Stomach smooth muscle (tissue), 2 donors: Measurements from ENCODE around the gene CABLES1.
"Not testable (repeated sequence)": the region's sequence is repeated elsewhere in the genome, so short reads cannot be mapped to it uniquely, and the experiment has no call there.

ENCODE experiments used
- H3K27ac ChIP-seq: one replicate; pipeline ENCODE4 v1.7.0; 2013; ENCODE audit warnings: mild to moderate bottlenecking, low read length, inconsistent platforms
- H3K27me3 ChIP-seq, 2 donors: one replicate each; pipeline ENCODE4 v1.7.0; 2013; ENCODE audit warnings: low read length in 2 of 2; ENCODE audit not compliant: insufficient read depth in 2 of 2, control insufficient read depth in 1 of 2
- H3K36me3 ChIP-seq, 2 donors: one replicate each; pipeline ENCODE4 v1.7.0; 2013; ENCODE audit warnings: low read length in 2 of 2; ENCODE audit not compliant: control insufficient read depth in 2 of 2, insufficient read depth in 2 of 2
- H3K4me1 ChIP-seq: one replicate; pipeline ENCODE4 v1.7.0; 2013; ENCODE audit warnings: low read length; ENCODE audit not compliant: control insufficient read depth, insufficient read depth
- H3K4me3 ChIP-seq, 2 donors: one replicate each; pipeline ENCODE4 v1.7.0; 2013; ENCODE audit warnings: low read length in 2 of 2
- H3K9ac ChIP-seq, 2 donors: one replicate each; pipeline ENCODE4 v1.7.0; 2013; ENCODE audit warnings: low read length in 2 of 2, mild to moderate bottlenecking in 1 of 2
- H3K9me3 ChIP-seq, 2 donors: one replicate each; pipeline ENCODE4 v1.7.0; 2013; ENCODE audit warnings: low read length in 2 of 2; ENCODE audit not compliant: control insufficient read depth in 2 of 2
- donor health status: healthy.
- donor health status: Pancreatic carcinoma.

The CABLES1 gene

GRCh38 chr18:23099621-23100020 lies 35.7 kb upstream of the CABLES1 start:
- Histone ChIP-seq H3K27ac (no peak overlapping the region), H3K27me3 (peaks cover 0 to 2% of the 10 kb centered on the region in 2 donors), H3K4me1 (no peaks in the 10 kb centered on the region), H3K4me3 (no peak overlapping the region), H3K9ac (no peak overlapping the region), H3K36me3 (no peaks in the 10 kb centered on the region), H3K9me3 (no peaks in the 10 kb centered on the region)

GRCh38 chr18:23101861-23102432 lies 33.3 kb upstream of the CABLES1 start:
- Histone ChIP-seq H3K27ac (no peak overlapping the region), H3K9ac (no peak overlapping the region), H3K27me3 (no peaks in the 10 kb centered on the region), H3K9me3 (no peaks in the 10 kb centered on the region), H3K4me3 (no peak overlapping the region), H3K4me1 (no peaks in the 10 kb centered on the region), H3K36me3 (no peaks in the 10 kb centered on the region)

DNA sequence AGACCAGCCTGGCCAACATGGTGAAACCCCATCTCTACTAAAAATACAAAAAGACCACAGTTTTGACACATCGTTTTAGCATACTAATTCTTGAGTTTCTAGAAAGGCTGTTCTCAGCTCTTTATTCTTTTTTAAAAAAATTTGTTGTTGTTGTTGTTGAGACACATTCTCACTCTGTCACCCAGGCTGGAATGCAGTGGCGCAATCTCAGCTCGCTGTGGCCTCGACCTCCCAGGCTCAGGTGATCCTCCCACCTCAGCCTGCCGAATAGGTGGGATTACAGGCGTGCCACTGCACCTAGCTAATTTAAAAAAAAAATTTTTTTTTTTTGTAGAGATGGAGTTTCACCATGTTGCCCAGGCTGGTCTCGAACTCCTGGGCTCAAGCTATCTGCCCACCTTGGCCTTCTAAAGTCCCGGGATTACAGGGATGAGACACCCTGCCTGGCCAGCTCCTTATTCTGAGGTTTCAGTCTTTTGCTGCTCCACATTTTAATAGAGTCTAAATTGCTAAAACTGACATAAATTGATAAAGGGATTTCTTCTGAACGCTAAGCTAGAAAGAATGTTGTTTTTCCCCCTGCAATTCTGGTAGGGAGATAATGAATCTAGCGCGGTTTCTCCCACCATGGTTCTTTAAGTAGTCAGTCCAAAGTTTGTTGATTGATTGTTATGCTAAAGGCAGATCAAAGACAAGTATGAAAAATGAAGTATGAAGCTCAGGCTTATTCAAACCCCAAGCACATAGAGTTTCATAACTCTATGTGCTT lies 32.6 kb upstream of the CABLES1 start:
- H3K4me3 ChIP-seq, result no peak overlapping the region
- H3K36me3 ChIP-seq, result no peaks in the 10 kb centered on the region
- H3K9ac ChIP-seq, result no peak overlapping the region
- H3K27me3 ChIP-seq, result no peaks in the 10 kb centered on the region
- H3K4me1 ChIP-seq, result no peaks in the 10 kb centered on the region
- H3K27ac ChIP-seq, result no peak overlapping the region
- no peaks in the 10 kb centered on the region for H3K9me3 ChIP-seq

DNA sequence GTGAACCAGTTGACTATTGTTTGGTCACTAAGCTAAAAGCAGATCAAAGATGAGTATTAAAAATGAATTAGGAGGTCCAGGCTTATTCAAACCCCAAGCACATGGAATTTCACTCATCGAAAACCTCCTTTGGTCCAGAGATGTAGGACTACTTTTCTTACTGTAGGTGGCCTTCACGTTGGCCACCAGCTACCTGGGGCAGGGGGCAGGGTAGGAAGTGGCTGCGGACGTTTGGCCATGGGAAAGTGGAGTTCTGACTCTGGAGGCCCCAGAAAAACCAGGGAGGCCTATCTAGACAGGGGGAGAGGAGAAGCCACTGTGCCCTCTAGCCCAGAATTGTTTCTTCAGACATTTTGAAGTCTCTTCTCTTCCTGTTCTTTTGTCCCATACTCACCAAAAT lies 31.8 kb upstream of the CABLES1 start:
- Histone ChIP-seq H3K27ac (no peak overlapping the region), H3K27me3 (no peaks in the 10 kb centered on the region), H3K9me3 (no peaks in the 10 kb centered on the region), H3K36me3 (no peaks in the 10 kb centered on the region), H3K9ac (no peak overlapping the region), H3K4me3 (no peak overlapping the region), H3K4me1 (no peaks in the 10 kb centered on the region)

DNA sequence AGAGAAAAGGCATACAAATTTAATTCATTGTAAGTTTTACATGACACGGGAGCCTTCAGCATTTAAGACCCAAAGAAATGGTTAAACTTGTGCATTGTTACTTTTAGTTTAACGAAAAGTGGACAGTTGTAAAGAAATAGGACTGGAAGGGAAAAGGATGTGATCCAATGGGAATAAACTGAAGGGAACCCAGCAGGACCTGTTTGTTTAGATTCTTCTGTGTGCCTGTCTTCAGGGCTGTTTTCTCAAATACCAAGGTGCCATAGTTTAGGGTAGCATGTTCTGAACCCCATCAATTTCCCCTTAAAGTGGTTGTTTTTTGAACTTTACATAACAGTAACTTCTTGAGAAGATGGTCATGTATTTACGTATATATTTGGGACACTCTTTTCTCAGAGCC lies 30.3 kb upstream of the CABLES1 start:
- no peaks in the 10 kb centered on the region for H3K9me3 ChIP-seq
- H3K36me3 ChIP-seq, result no peaks in the 10 kb centered on the region
- H3K4me3 ChIP-seq, result no peak overlapping the region
- no peak overlapping the region for H3K9ac ChIP-seq
- H3K27me3 ChIP-seq, result no peaks in the 10 kb centered on the region
- H3K27ac ChIP-seq, result no peak overlapping the region
- no peaks in the 10 kb centered on the region for H3K4me1 ChIP-seq

DNA sequence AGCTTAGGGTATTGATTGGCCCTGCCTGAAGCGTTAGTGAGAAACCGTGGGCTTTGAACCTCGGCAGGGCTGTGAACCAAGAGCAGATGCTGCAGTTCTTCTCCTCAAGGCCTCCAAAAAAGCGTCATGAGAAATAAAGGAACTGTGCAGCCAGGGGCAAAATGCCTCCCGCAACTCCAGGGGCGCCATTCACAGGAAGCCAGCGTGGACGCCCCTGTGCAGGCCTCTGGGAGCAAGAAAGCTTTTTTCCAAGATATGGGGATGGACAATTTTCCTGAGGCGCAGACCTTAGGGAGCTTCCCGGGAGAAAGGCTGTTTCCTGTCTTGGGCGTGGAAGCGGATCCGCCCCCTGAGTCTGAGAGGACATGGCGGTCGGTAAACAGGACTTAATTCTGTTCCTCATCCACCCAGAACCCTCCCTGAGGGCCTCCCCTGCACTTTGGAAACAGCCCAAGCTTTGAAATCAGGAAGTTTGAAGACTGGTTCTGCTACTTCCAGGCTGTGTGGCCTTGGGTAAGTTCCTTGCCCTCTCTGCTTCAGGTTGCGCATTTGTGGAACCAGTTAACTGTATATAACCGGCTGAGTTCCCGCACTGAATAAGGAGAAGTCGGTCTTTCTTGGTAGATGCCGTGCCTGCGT lies 29.6 kb upstream of the CABLES1 start:
- H3K9ac ChIP-seq, result no peak overlapping the region

GRCh38 chr18:23106575-23106974 lies 28.7 kb upstream of the CABLES1 start:
- no peak overlapping the region for H3K4me3 ChIP-seq
- no peak overlapping the region for H3K27ac ChIP-seq
- no peak overlapping the region for H3K9ac ChIP-seq
- no peaks in the 10 kb centered on the region for H3K36me3 ChIP-seq
- H3K9me3 ChIP-seq, result no peaks in the 10 kb centered on the region
- H3K4me1 ChIP-seq, result no peaks in the 10 kb centered on the region
- H3K27me3 ChIP-seq, result peaks cover 0 to 2% of the 10 kb centered on the region in 2 donors

More for the DNA sequence above, 29.6 kb upstream of the CABLES1 start:
- H3K4me3 ChIP-seq, result no peak overlapping the region
- H3K27ac ChIP-seq, result no peak overlapping the region
- no peaks in the 10 kb centered on the region for H3K9me3 ChIP-seq
- H3K27me3 ChIP-seq, result no peaks in the 10 kb centered on the region
- no peaks in the 10 kb centered on the region for H3K36me3 ChIP-seq
- no peaks in the 10 kb centered on the region for H3K4me1 ChIP-seq

- Histone ChIP-seq H3K9me3 (peaks cover 4 to 7% of the 10 kb centered on the region in 2 donors), H3K9ac (no peak overlapping the region), H3K4me1 (no peaks in the 10 kb centered on the region), H3K27me3 (peaks cover 0 to 2% of the 10 kb centered on the region in 2 donors), H3K4me3 (no peak overlapping the region), H3K36me3 (no peaks in the 10 kb centered on the region), H3K27ac (no peak overlapping the region)
These were observed 27.6 kb upstream of the CABLES1 start for GRCh38 chr18:23107718-23108117.

DNA sequence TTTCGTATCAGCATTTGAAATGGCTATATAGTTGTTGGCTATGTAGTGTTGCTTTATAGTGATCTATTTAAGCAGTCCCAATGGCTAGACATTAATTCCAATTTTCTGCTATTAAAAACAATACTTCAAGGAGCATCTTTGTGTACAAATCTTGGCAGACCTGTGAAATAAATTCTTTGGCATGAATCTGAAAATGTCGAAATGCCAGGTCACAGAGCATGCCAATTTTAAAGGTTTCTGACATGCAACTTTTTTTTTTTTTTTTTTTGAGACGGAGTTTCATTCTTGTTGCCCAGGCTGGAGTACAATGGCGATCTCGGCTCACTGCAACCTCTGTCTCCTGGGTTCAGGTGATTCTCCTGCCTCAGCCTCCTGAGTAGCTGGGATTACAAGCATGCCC lies 26.8 kb upstream of the CABLES1 start:
- Histone ChIP-seq H3K4me1 (no peaks in the 10 kb centered on the region), H3K9ac (no peak overlapping the region), H3K9me3 (peaks cover 4 to 7% of the 10 kb centered on the region in 2 donors), H3K27ac (no peak overlapping the region), H3K27me3 (peaks cover 0 to 2% of the 10 kb centered on the region in 2 donors), H3K4me3 (no peak overlapping the region), H3K36me3 (no peaks in the 10 kb centered on the region)

GRCh38 chr18:23109163-23109562 lies 26.1 kb upstream of the CABLES1 start:
- H3K9ac ChIP-seq, H3K27ac ChIP-seq, H3K4me1 ChIP-seq, H3K27me3 ChIP-seq, H3K9me3 ChIP-seq, H3K4me3 ChIP-seq, H3K36me3 ChIP-seq: not testable (repeated sequence)

DNA sequence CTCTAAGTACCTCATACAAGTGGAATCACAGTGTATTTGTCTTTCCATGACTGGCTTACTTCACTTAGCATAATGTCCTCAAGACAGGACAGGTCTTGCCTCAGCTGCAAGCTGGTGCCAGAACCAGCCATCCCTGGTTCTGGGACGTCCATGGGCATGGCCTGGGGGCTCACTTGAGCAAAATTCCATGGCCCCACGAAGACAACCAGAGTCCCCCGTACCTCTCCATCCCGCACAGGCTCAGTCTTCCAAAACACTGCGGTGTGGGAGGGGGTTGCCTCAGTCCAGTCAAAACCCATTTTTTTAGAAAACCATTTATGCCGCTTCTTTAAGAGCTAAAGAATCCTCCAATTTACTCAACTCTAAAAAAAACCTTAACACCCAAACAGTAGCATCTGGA lies 21.7 kb upstream of the CABLES1 start:
- Histone ChIP-seq H3K36me3 (no peaks in the 10 kb centered on the region), H3K27ac (no peak overlapping the region), H3K4me3 (no peak overlapping the region)

More for the DNA sequence above, 21.7 kb upstream of the CABLES1 start:
- peaks cover 4 to 7% of the 10 kb centered on the region in 2 donors for H3K9me3 ChIP-seq
- no peak overlapping the region for H3K9ac ChIP-seq
- H3K27me3 ChIP-seq, result peaks cover 0 to 2% of the 10 kb centered on the region in 2 donors
- no peaks in the 10 kb centered on the region for H3K4me1 ChIP-seq
